C4-2B (cell line): ENCODE results near the gene CDR2L.

Source experiments
- ZFX ChIP-seq: fragments of 450-650 bp; IDR thresholded peaks from 2 replicates; pipeline ENCODE4 v1.6.1; 2017
- TF ChIP-seq, protein P1 (sequence below): fragments of 450-650 bp; conservative IDR thresholded peaks from 2 replicates; pipeline ENCODE4 v1.5.1; 2017; ENCODE audit warnings: mild to moderate bottlenecking

DNA sequence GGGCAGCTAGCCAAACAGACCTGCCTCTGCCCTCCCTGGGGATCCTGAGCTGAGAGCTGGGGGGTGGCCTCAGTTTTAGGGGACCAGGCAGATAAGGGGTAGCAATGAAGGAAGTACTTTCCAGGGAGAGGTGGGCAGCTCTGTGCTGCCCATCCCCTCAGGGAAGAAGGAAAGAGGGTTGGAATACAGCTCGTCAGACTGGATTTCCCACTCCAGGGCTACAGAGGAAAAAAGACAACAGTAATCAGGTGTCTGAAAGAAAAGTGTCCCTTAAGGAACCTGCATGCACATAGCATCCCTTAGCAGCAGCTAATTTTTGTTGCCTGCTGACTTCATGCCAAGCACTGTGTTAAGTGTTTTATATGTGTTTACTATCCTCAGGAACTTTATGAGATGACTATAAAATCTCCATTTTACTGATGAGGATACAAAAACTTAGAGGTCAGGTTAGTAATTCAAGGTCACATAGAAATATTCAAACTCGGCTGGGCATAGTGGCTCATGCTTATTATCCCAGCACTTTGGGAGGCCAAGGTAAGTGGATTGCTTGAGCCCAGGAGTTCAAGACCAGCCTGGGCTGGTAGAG, 21.8 kb downstream of the CDR2L start:
- TF ChIP-seq, protein P1, sequence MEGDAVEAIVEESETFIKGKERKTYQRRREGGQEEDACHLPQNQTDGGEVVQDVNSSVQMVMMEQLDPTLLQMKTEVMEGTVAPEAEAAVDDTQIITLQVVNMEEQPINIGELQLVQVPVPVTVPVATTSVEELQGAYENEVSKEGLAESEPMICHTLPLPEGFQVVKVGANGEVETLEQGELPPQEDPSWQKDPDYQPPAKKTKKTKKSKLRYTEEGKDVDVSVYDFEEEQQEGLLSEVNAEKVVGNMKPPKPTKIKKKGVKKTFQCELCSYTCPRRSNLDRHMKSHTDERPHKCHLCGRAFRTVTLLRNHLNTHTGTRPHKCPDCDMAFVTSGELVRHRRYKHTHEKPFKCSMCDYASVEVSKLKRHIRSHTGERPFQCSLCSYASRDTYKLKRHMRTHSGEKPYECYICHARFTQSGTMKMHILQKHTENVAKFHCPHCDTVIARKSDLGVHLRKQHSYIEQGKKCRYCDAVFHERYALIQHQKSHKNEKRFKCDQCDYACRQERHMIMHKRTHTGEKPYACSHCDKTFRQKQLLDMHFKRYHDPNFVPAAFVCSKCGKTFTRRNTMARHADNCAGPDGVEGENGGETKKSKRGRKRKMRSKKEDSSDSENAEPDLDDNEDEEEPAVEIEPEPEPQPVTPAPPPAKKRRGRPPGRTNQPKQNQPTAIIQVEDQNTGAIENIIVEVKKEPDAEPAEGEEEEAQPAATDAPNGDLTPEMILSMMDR: no peak
- TF ChIP-seq ZFX: no peak
